Stomach (tissue), 4 donors: ENCODE results near the gene FAF2.

Experiments used
- CTCF ChIP-seq, 7 experiments: fragments of 450-650 bp in 4 of 7; fragments of 200-600 bp in 3 of 7; sonication (generic) in 3 of 7; IDR thresholded peaks; one replicate each; pipeline ENCODE4 v1.5.1; 2016 to 2019; ENCODE audit warnings: antibody characterized with exemption in 7 of 7, control low read depth in 2 of 7, mild to moderate bottlenecking in 1 of 7
- EP300 ChIP-seq: sonication (generic); formaldehyde crosslinking; IDR thresholded peaks from one replicate; pipeline ENCODE4 v1.6.1; 2017; ENCODE audit warnings: antibody characterized with exemption
- POLR2A ChIP-seq, 4 donors: fragments of 450-650 bp; IDR thresholded peaks; one replicate each; pipeline ENCODE4 v1.6.1; 2016; ENCODE audit warnings: antibody characterized with exemption in 4 of 4, control low read depth in 2 of 4, mild to moderate bottlenecking in 1 of 4, moderate library complexity in 1 of 4

GRCh38 chr5:176446884-176447590 is 1.1 kb upstream of the FAF2 start:
- TF ChIP-seq CTCF (IDR thresholded peaks at IDR 0.05): no peak
- no peak for TF ChIP-seq EP300
- no peak for TF ChIP-seq POLR2A (IDR thresholded peaks at IDR 0.05)
